HEK293 (cell line): ENCODE results near the gene CCDC175.

Experiments
- ZNF433 ChIP-seq: fragments of 450-650 bp; formaldehyde crosslinking; IDR thresholded peaks from 2 replicates; pipeline ENCODE4 v1.5.1; 2016; ENCODE audit warnings: missing biosample characterization, missing genetic modification characterization, low read depth
- TF ChIP-seq, protein P1 (sequence below): fragments of 450-650 bp; formaldehyde crosslinking; IDR thresholded peaks from 2 replicates; pipeline ENCODE4 v1.5.1; 2016; ENCODE audit warnings: missing biosample characterization, missing genetic modification characterization
- TF ChIP-seq, protein P2 (sequence below): fragments of 450-650 bp; formaldehyde crosslinking; IDR thresholded peaks from 2 replicates; pipeline ENCODE4 v1.5.1; 2016; ENCODE audit warnings: missing biosample characterization, missing genetic modification characterization

The CCDC175 gene

GRCh38 chr14:59455411-59455810 lies 121.2 kb downstream of the CCDC175 start (continued):
- TF ChIP-seq, protein P1, sequence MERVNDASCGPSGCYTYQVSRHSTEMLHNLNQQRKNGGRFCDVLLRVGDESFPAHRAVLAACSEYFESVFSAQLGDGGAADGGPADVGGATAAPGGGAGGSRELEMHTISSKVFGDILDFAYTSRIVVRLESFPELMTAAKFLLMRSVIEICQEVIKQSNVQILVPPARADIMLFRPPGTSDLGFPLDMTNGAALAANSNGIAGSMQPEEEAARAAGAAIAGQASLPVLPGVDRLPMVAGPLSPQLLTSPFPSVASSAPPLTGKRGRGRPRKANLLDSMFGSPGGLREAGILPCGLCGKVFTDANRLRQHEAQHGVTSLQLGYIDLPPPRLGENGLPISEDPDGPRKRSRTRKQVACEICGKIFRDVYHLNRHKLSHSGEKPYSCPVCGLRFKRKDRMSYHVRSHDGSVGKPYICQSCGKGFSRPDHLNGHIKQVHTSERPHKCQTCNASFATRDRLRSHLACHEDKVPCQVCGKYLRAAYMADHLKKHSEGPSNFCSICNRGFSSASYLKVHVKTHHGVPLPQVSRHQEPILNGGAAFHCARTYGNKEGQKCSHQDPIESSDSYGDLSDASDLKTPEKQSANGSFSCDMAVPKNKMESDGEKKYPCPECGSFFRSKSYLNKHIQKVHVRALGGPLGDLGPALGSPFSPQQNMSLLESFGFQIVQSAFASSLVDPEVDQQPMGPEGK (tag by site-specific recombination): no peak
- TF ChIP-seq, protein P2, sequence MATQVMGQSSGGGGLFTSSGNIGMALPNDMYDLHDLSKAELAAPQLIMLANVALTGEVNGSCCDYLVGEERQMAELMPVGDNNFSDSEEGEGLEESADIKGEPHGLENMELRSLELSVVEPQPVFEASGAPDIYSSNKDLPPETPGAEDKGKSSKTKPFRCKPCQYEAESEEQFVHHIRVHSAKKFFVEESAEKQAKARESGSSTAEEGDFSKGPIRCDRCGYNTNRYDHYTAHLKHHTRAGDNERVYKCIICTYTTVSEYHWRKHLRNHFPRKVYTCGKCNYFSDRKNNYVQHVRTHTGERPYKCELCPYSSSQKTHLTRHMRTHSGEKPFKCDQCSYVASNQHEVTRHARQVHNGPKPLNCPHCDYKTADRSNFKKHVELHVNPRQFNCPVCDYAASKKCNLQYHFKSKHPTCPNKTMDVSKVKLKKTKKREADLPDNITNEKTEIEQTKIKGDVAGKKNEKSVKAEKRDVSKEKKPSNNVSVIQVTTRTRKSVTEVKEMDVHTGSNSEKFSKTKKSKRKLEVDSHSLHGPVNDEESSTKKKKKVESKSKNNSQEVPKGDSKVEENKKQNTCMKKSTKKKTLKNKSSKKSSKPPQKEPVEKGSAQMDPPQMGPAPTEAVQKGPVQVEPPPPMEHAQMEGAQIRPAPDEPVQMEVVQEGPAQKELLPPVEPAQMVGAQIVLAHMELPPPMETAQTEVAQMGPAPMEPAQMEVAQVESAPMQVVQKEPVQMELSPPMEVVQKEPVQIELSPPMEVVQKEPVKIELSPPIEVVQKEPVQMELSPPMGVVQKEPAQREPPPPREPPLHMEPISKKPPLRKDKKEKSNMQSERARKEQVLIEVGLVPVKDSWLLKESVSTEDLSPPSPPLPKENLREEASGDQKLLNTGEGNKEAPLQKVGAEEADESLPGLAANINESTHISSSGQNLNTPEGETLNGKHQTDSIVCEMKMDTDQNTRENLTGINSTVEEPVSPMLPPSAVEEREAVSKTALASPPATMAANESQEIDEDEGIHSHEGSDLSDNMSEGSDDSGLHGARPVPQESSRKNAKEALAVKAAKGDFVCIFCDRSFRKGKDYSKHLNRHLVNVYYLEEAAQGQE (tag by site-specific recombination): no peak
- no peak for TF ChIP-seq ZNF433 (tag by site-specific recombination)
